ENCODE results near the gene BMP15.

DNA sequence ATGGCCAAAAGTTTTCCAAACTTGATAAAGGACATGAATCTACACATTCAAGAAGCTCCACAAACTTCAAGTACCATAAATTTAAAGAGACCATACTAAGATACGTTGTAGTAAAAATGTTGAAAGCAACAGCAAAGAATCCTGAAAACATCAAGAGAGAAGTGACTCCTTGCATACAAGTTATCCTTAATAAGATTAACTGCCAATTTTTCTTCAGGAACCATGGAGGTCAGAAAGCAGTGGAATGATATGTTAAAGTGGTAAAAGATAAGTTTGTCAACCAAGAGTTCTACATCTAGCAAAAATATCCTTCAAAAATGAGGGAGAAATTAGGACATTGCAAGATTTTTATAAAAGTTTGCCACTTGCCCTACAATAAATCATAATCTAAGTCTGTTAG, 43.3 kb downstream of the BMP15 start:
- no peak for TF ChIP-seq POLR2A (IDR thresholded peaks at IDR 0.05)
- TF ChIP-seq, protein P1, sequence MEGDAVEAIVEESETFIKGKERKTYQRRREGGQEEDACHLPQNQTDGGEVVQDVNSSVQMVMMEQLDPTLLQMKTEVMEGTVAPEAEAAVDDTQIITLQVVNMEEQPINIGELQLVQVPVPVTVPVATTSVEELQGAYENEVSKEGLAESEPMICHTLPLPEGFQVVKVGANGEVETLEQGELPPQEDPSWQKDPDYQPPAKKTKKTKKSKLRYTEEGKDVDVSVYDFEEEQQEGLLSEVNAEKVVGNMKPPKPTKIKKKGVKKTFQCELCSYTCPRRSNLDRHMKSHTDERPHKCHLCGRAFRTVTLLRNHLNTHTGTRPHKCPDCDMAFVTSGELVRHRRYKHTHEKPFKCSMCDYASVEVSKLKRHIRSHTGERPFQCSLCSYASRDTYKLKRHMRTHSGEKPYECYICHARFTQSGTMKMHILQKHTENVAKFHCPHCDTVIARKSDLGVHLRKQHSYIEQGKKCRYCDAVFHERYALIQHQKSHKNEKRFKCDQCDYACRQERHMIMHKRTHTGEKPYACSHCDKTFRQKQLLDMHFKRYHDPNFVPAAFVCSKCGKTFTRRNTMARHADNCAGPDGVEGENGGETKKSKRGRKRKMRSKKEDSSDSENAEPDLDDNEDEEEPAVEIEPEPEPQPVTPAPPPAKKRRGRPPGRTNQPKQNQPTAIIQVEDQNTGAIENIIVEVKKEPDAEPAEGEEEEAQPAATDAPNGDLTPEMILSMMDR (IDR thresholded peaks at IDR 0.05): no peak
- no peak for TF ChIP-seq EP300 (IDR thresholded peaks at IDR 0.05)

Measured in suprapubic skin (tissue), 3 donors.